H1 (cell line): ENCODE results near the gene PLEKHG2. TPM values are rescaled to one million over a fixed set of nuclear protein-coding genes. Genes with fewer than 3 reads are reported as not detected.

Experiments
- CTCF ChIA-PET: fragments of 300-600 bp; sonication (Branson Sonifier 250); formaldehyde crosslinking; loops from one replicate; lab custom pipeline; 2021; ENCODE audit not compliant: partially characterized antibody; lab: Charles Lee
- POLR2A ChIA-PET: fragments of 300-600 bp; sonication (Branson Sonifier 250); formaldehyde crosslinking; loops from one replicate; lab custom pipeline; 2021; ENCODE audit warnings: inconsistent platforms; ENCODE audit not compliant: partially characterized antibody; lab: Charles Lee
- DNase-seq, 2 experiments: peaks; one replicate each; pipeline versions ENCODE4 v3.0.0 to v3.0.0-alpha.2; 2010 to 2022; ENCODE audit warnings: low spot score in 2 of 2, low read depth in 1 of 2, mixed read lengths in 1 of 2
- FAIRE-seq: peaks from 2 replicates; lab custom pipeline; 2011; peaks lifted over from hg19 to GRCh38; lab: Jason Lieb, UNC
- H2AFZ ChIP-seq: 2 replicates; pipeline ENCODE4 v1.8.1; 2012; ENCODE audit warnings: low read length, inconsistent platforms
- H2AK5ac ChIP-seq: 2 replicates; pipeline ENCODE4 v1.6.1; 2013; ENCODE audit warnings: low read depth, low read length
- H2BK120ac ChIP-seq: replicated peaks from 2 replicates; pipeline ENCODE3; 2013; ENCODE audit warnings: low read depth, low read length, inconsistent platforms
- H2BK12ac ChIP-seq: 2 replicates; pipeline ENCODE4 v1.6.1; 2013; ENCODE audit warnings: low read depth, low read length
- H2BK15ac ChIP-seq: 2 replicates; pipeline ENCODE4 v1.6.1; 2013; ENCODE audit warnings: low read length
- H2BK20ac ChIP-seq: 2 replicates; pipeline ENCODE4 v1.6.1; 2013; ENCODE audit warnings: low read length
- H2BK5ac ChIP-seq: 2 replicates; pipeline ENCODE4 v1.6.1; 2013; ENCODE audit warnings: low read depth, low read length
- H3K14ac ChIP-seq: 2 replicates; pipeline ENCODE4 v1.6.1; 2013; ENCODE audit warnings: inconsistent platforms; ENCODE audit not compliant: insufficient read length
- H3K18ac ChIP-seq: 2 replicates; pipeline ENCODE4 v1.6.1; 2013; ENCODE audit warnings: low read length; ENCODE audit errors: extremely low read depth
- H3K23ac ChIP-seq: 2 replicates; pipeline ENCODE4 v1.6.1; 2013; ENCODE audit warnings: inconsistent platforms; ENCODE audit not compliant: insufficient read length
- H3K23me2 ChIP-seq: 2 replicates; pipeline ENCODE4 v1.6.1; 2013; ENCODE audit warnings: low read depth, low read length
- H3K27ac ChIP-seq: 2 replicates; pipeline ENCODE4 v1.6.1; 2011; ENCODE audit warnings: low read depth, low read length, inconsistent platforms
- H3K27me3 ChIP-seq, 4 experiments: replicated peaks in 1 of 4; 1 replicate in 1 of 4; 2 replicates in 3 of 4; pipeline versions ENCODE4 v1.6.1 to v1.8.1; 2011 to 2013; ENCODE audit warnings: low read length in 3 of 4, mild to moderate bottlenecking in 3 of 4, inconsistent platforms in 2 of 4, mixed read lengths in 2 of 4, moderate library complexity in 1 of 4; ENCODE audit not compliant: control insufficient read depth in 3 of 4, insufficient read depth in 3 of 4; ENCODE audit errors: extremely low read depth in 1 of 4
- H3K36me3 ChIP-seq, 4 experiments: 2 replicates each; pipeline versions ENCODE4 v1.6.1 to v1.8.1; 2011 to 2013; ENCODE audit warnings: mild to moderate bottlenecking in 4 of 4, low read length in 3 of 4, moderate library complexity in 2 of 4, control low read depth in 1 of 4, inconsistent platforms in 1 of 4; ENCODE audit not compliant: insufficient read depth in 4 of 4, control insufficient read depth in 2 of 4
- H3K4ac ChIP-seq: replicated peaks from 2 replicates; pipeline ENCODE3; 2013; ENCODE audit warnings: low read length, low read depth, mixed read lengths, inconsistent platforms; ENCODE audit not compliant: insufficient read length
- H3K4me1 ChIP-seq, 4 experiments: replicated peaks in 1 of 4; 1 replicate in 1 of 4; 2 replicates in 3 of 4; pipeline versions ENCODE4 v1.6.1 to v1.8.1; 2011 to 2013; ENCODE audit warnings: low read length in 3 of 4, inconsistent platforms in 2 of 4, mixed read lengths in 1 of 4; ENCODE audit not compliant: insufficient read depth in 4 of 4, control insufficient read depth in 3 of 4
- H3K4me2 ChIP-seq, 2 experiments: 2 replicates each; pipeline versions ENCODE4 v1.6.1 to v1.8.1; 2011 to 2013; ENCODE audit warnings: low read depth in 2 of 2, low read length in 2 of 2, control low read depth in 1 of 2, inconsistent platforms in 1 of 2, mild to moderate bottlenecking in 1 of 2; ENCODE audit not compliant: insufficient read depth in 1 of 2
- H3K4me3 ChIP-seq, 4 experiments: fragments of 200-600, 300-600 bp in 1 of 4; sonication (generic), shearing (Covaris generic), sonication (Bioruptor Twin) in 1 of 4; 2 replicates each; pipeline versions ENCODE4 v1.5.1 to v1.8.1; 2011 to 2016; ENCODE audit warnings: low read length in 4 of 4, low read depth in 3 of 4, control low read depth in 2 of 4, inconsistent platforms in 2 of 4, mild to moderate bottlenecking in 2 of 4, mixed read lengths in 1 of 4, moderate library complexity in 1 of 4; ENCODE audit not compliant: insufficient read depth in 2 of 4; ENCODE audit errors: extremely low read depth in 1 of 4
- H3K56ac ChIP-seq: replicated peaks from 2 replicates; pipeline ENCODE3; 2013; ENCODE audit warnings: low read depth, mild to moderate bottlenecking, mixed read lengths, low read length, inconsistent platforms; ENCODE audit not compliant: insufficient read length
- H3K79me1 ChIP-seq: 2 replicates; pipeline ENCODE4 v1.6.1; 2013; ENCODE audit warnings: low read depth, low read length, control low read depth
- H3K79me2 ChIP-seq, 2 experiments: 2 replicates each; pipeline versions ENCODE4 v1.6.1 to v1.8.1; 2012 to 2013; ENCODE audit warnings: low read length in 2 of 2, mild to moderate bottlenecking in 2 of 2, inconsistent platforms in 1 of 2; ENCODE audit not compliant: insufficient read depth in 2 of 2, control insufficient read depth in 1 of 2
- H3K9ac ChIP-seq, 4 experiments: replicated peaks in 1 of 4; 1 replicate in 1 of 4; 2 replicates in 3 of 4; pipeline versions ENCODE4 v1.6.1 to v1.8.1; 2011 to 2013; ENCODE audit warnings: low read depth in 3 of 4, low read length in 3 of 4, control low read depth in 2 of 4, mild to moderate bottlenecking in 2 of 4, moderate library complexity in 2 of 4, inconsistent platforms in 1 of 4; ENCODE audit errors: extremely low read depth in 1 of 4
- H3K9me3 ChIP-seq, 2 experiments: 2 replicates each; pipeline versions ENCODE4 v1.6.1 to v1.8.1; 2012 to 2013; ENCODE audit warnings: mild to moderate bottlenecking in 2 of 2, moderate library complexity in 2 of 2, control low read depth in 1 of 2, inconsistent platforms in 1 of 2, low read depth in 1 of 2, low read length in 1 of 2, mixed read lengths in 1 of 2; ENCODE audit not compliant: insufficient read depth in 2 of 2
- H4K20me1 ChIP-seq, 2 experiments: replicated peaks in 1 of 2; 2 replicates each; pipeline versions ENCODE3 to v1.8.1; 2011 to 2013; ENCODE audit warnings: inconsistent platforms in 2 of 2, low read length in 2 of 2, mild to moderate bottlenecking in 1 of 2; ENCODE audit not compliant: insufficient read depth in 2 of 2, control insufficient read depth in 1 of 2
- H4K5ac ChIP-seq: 2 replicates; pipeline ENCODE4 v1.6.1; 2013; ENCODE audit warnings: low read length, low read depth, mixed read lengths, inconsistent platforms; ENCODE audit not compliant: insufficient read length
- H4K8ac ChIP-seq: 2 replicates; pipeline ENCODE4 v1.8.0; 2013; ENCODE audit warnings: mild to moderate bottlenecking, moderate library complexity, low read length, inconsistent platforms; ENCODE audit not compliant: insufficient read depth; ENCODE audit errors: extremely low read depth
- H4K91ac ChIP-seq: replicated peaks from 2 replicates; pipeline ENCODE3; 2013; ENCODE audit warnings: low read length, mixed read lengths, inconsistent platforms; ENCODE audit not compliant: insufficient read length
- EGR1 ChIP-seq: IDR thresholded peaks from 2 replicates; pipeline ENCODE4 v1.6.1; 2011; ENCODE audit warnings: low read depth, low read length, borderline replicate concordance
- RFX5 ChIP-seq: IDR thresholded peaks from 2 replicates; pipeline ENCODE4 v1.6.1; 2011; ENCODE audit warnings: low read depth, low read length, improper control_type of control experiment, borderline replicate concordance
- RXRA ChIP-seq: IDR thresholded peaks from 2 replicates; pipeline ENCODE4 v1.6.1; 2011; ENCODE audit warnings: low read depth, mild to moderate bottlenecking, low read length, moderate library complexity; ENCODE audit not compliant: insufficient read depth
- TAF1 ChIP-seq: IDR thresholded peaks from 2 replicates; pipeline ENCODE4 v1.6.1; 2011; ENCODE audit warnings: mild to moderate bottlenecking, low read depth, low read length
- WGBS, 2 experiments: shearing (Covaris generic) in 1 of 2; methylation state at CpG; one replicate each; pipeline versions ENCODE4 v1.1.6 to v1.1.7; 2013 to 2015; ENCODE audit warnings: low lambda C conversion rate in 2 of 2, mixed read lengths in 2 of 2, inconsistent platforms in 1 of 2, low coverage in 1 of 2, missing lambda C conversion rate in 1 of 2; ENCODE audit not compliant: insufficient replicate concordance in 2 of 2, insufficient coverage in 1 of 2, insufficient read length in 1 of 2; ENCODE audit errors: extremely low coverage in 1 of 2, missing lambda C conversion rate in 1 of 2; 5-methylcytosine and 5-hydroxymethylcytosine counted together
- polyA plus RNA-seq, 7 experiments: library from polyadenylated mRNA; depleted of rRNA in 3 of 7; stranded (reverse) in 5 of 7; unstranded in 2 of 7; fragments of >200 nt in 5 of 7; fragments of 200-250 nt in 2 of 7; gene quantifications; 1 replicate in 5 of 7; 2 replicates in 1 of 7; 4 replicates in 1 of 7; pipeline versions ENCODE4 v1.2.1 to v1.2.3, GENCODE V29; 2011 to 2013; ENCODE audit warnings: missing spikeins in 2 of 7, mixed read lengths in 2 of 7
- total RNA-seq: library from RNA; stranded (reverse); fragmentation: NEBNext Ultra II Directional; extraction: Animal tissue kit (Norgen Biotek cat#: 25700); gene quantifications from 2 replicates; pipeline ENCODE4 v1.2.1, GENCODE V29; 2021

The PLEKHG2 gene
- total and polyA plus RNA-seq, 2 of the 8 experiments (the other 6 are each of a cell fraction or from before 2014, with no cell fraction given), result 16.9 to 65.7 TPM

- no peak overlapping the region for H2AFZ ChIP-seq
- H3K14ac ChIP-seq, result no peak overlapping the region
- 89% methylated on average over 17 of the region's 18 CpGs; no CpG with 5 or more reads in 1 of the 2 experiments for WGBS, 2 experiments
- H3K23me2 ChIP-seq, result no peaks in the 10 kb centered on the region; the same call in 1 of the 2 replicates
- no peak overlapping the region for H2BK15ac ChIP-seq
- no peak overlapping the region for H2AK5ac ChIP-seq
- H3K56ac ChIP-seq, result no peak overlapping the region
- H4K5ac ChIP-seq, result no peak overlapping the region
- no peak overlapping the region for H4K8ac ChIP-seq
- H4K91ac ChIP-seq, result no peak overlapping the region
- no peak overlapping the region for H3K4me3 ChIP-seq
- H4K20me1 ChIP-seq, result peaks cover 9 to 14% of the 10 kb centered on the region in 2 experiments
- H3K9ac ChIP-seq, result no peak overlapping the region
- TF ChIP-seq RFX5 (no peak), EGR1 (no peak), RXRA (no peak), TAF1 (no peak)
- no peaks in the 10 kb centered on the region for H3K9me3 ChIP-seq
- no peak overlapping the region for H3K23ac ChIP-seq
- ChIA-PET POLR2A (interaction anchor here (0.8 kb wide), 1 partner anchor 32 kb away, joined by 4 read pairs; no protein-coding TSS in a partner anchor), CTCF (no interaction called here)
- no peaks in the 10 kb centered on the region for H3K4me1 ChIP-seq
- H2BK20ac ChIP-seq, result no peak overlapping the region
- no peaks in the 10 kb centered on the region for H3K79me2 ChIP-seq
- H3K79me1 ChIP-seq, result no peaks in the 10 kb centered on the region; the same call in 1 of the 2 replicates
- no peak overlapping the region for H2BK5ac ChIP-seq
- no peak overlapping the region for H2BK120ac ChIP-seq
- no peak overlapping the region for H3K4me2 ChIP-seq
- no peak overlapping the region for H3K27ac ChIP-seq
- H3K18ac ChIP-seq, result no peak overlapping the region
- no peak overlapping the region for H2BK12ac ChIP-seq
- no peaks in the 10 kb centered on the region for H3K27me3 ChIP-seq
- no peak for FAIRE-seq
- H3K36me3 ChIP-seq, result peaks cover 43 to 80% (median 65%) of the 10 kb centered on the region in 4 experiments
- no peak overlapping the region for H3K4ac ChIP-seq
- DNase-seq, result no peak
Observed at GRCh38 chr19:39377373-39378362, 34.8 kb upstream of the PLEKHG2 start.
